Astrocyte (in vitro differentiated cells and primary cell): ENCODE data around the gene INVS.

Experiments
- CTCF ChIP-seq: IDR thresholded peaks from 2 replicates; pipeline ENCODE4 v1.5.1; 2011; ENCODE audit warnings: low read depth, mild to moderate bottlenecking, inconsistent platforms, low read length, moderate library complexity; ENCODE audit not compliant: insufficient read depth
- EZH2 ChIP-seq: IDR thresholded peaks from 2 replicates; pipeline ENCODE4 v1.6.1; 2012; ENCODE audit warnings: mild to moderate bottlenecking, low read length, inconsistent platforms; ENCODE audit not compliant: insufficient read depth

- no peak for TF ChIP-seq CTCF
- no peak for TF ChIP-seq EZH2
These were observed 112.4 kb downstream of the INVS start for GRCh38 chr9:100211476-100211875.
